HFFc6 (cell line): ENCODE measurements around the gene CREB5. TPM values are rescaled to one million over a fixed set of nuclear protein-coding genes. Genes with fewer than 3 reads are reported as not detected.
A peak's percentile ranks its signal among the peaks of the same experiment; 100 is the strongest.

ENCODE experiments used
- DNase-seq: peaks from one replicate; pipeline ENCODE4 v3.0.0-alpha.2; 2018
- H3K27ac Mint-ChIP-seq: 2 replicates; pipeline ENCODE4 v1.8.0; 2020; ENCODE audit warnings: mild to moderate bottlenecking, mixed read lengths
- H3K27me3 Mint-ChIP-seq: 2 replicates; pipeline ENCODE4 v1.8.0; 2021; ENCODE audit warnings: mild to moderate bottlenecking, moderate library complexity, mixed read lengths; ENCODE audit not compliant: insufficient read depth
- H3K36me3 Mint-ChIP-seq: 2 replicates; pipeline ENCODE4 v1.8.0; 2021; ENCODE audit warnings: low read depth, mixed read lengths
- H3K4me1 Mint-ChIP-seq: 2 replicates; pipeline ENCODE4 v1.8.0; 2020; ENCODE audit warnings: low read depth, mixed read lengths
- H3K4me3 Mint-ChIP-seq: 2 replicates; pipeline ENCODE4 v1.8.0; 2020; ENCODE audit warnings: mild to moderate bottlenecking, moderate library complexity, mixed read lengths
- H3K9me3 Mint-ChIP-seq: 2 replicates; pipeline ENCODE4 v1.8.0; 2020; ENCODE audit warnings: mild to moderate bottlenecking, mixed read lengths
- total RNA-seq, 6 experiments: library from RNA; stranded (reverse); fragmentation: NEBNext Ultra II Directional; extraction: Animal tissue kit (Norgen Biotek cat#: 25700); gene quantifications; 2 replicates in 1 of 6; 3 replicates in 5 of 6; pipeline ENCODE4 v1.2.3, GENCODE V29; 2021
- TF ChIP-seq, protein P1 (sequence below): fragments of 200-600 bp; sonication (generic); IDR thresholded peaks from 2 replicates; pipeline ENCODE4 v1.5.0; 2021; ENCODE audit warnings: antibody characterized with exemption, mild to moderate bottlenecking

Gene CREB5
- total RNA-seq, 6 experiments from 2014 or later: 0.60 to 0.90 (median 0.79) TPM

- H3K4me1 Mint-ChIP-seq: peaks cover 22% of the 10 kb centered on the region; the same call in 1 of the 2 replicates
- TF ChIP-seq, protein P1, sequence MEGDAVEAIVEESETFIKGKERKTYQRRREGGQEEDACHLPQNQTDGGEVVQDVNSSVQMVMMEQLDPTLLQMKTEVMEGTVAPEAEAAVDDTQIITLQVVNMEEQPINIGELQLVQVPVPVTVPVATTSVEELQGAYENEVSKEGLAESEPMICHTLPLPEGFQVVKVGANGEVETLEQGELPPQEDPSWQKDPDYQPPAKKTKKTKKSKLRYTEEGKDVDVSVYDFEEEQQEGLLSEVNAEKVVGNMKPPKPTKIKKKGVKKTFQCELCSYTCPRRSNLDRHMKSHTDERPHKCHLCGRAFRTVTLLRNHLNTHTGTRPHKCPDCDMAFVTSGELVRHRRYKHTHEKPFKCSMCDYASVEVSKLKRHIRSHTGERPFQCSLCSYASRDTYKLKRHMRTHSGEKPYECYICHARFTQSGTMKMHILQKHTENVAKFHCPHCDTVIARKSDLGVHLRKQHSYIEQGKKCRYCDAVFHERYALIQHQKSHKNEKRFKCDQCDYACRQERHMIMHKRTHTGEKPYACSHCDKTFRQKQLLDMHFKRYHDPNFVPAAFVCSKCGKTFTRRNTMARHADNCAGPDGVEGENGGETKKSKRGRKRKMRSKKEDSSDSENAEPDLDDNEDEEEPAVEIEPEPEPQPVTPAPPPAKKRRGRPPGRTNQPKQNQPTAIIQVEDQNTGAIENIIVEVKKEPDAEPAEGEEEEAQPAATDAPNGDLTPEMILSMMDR: no peak
- H3K27ac Mint-ChIP-seq: no peak overlapping the region
- no peak overlapping the region for H3K4me3 Mint-ChIP-seq
- peaks cover 12% of the 10 kb centered on the region; the same call in 1 of the 2 replicates for H3K27me3 Mint-ChIP-seq
- peaks cover 9% of the 10 kb centered on the region; the same call in 1 of the 2 replicates for H3K36me3 Mint-ChIP-seq
- DNase-seq: no peak
- no peaks in the 10 kb centered on the region; the same call in 1 of the 2 replicates for H3K9me3 Mint-ChIP-seq
Measured at GRCh38 chr7:28573651-28574301, 161.5 kb downstream of the CREB5 start.

DNA sequence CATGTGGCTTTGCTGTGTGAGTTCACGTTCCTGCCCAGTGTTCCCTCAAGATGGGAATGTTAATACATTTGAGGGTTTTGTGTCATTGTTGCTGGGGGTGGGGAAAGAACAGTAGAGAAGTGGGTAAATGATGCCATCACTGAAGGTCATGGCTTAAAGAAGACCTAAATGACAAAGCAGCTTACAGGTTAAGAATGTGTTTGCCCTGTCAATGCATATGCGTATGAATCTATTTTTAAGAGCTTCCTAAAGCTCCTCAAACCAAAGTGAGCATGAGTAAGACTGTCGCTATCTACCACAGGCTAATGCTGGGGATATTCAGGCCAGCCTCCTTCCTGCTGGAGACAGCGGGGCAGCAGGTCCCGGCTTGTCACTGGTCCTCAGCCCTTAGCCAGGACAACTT lies 162.9 kb downstream of the CREB5 start:
- Mint-ChIP-seq H3K27me3 (peaks cover 12% of the 10 kb centered on the region; the same call in 1 of the 2 replicates), H3K27ac (no peak overlapping the region), H3K4me3 (no peak overlapping the region), H3K36me3 (peaks cover 8% of the 10 kb centered on the region; the same call in 1 of the 2 replicates), H3K9me3 (no peaks in the 10 kb centered on the region; the same call in 1 of the 2 replicates), H3K4me1 (peaks cover 20% of the 10 kb centered on the region; the same call in 1 of the 2 replicates)
- DNase-seq: peak; percentile 35
- TF ChIP-seq, protein P1: no peak

DNA sequence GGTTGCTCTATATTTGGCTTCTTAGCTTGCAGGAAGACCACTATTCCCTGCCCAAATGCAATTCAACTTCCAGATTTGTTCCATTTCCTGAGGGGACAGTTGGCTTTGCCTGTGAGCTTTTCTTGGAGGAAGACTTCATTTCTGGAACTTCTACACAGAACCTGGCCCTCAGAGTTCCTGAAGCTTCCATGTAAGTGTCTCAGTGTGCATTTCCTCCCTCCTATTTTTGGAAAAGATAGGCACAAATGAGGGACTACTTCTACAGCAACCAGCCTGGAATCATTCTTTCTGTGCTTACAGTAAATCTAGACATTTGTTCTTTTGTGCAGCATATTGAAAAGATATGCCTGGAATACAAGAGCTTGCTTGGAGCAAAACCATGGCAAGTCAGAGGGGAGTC lies 164.3 kb downstream of the CREB5 start:
- TF ChIP-seq, protein P1: no peak
- H3K4me1 Mint-ChIP-seq: peaks cover 6% of the 10 kb centered on the region; the same call in 1 of the 2 replicates
- H3K4me3 Mint-ChIP-seq: no peak overlapping the region
- H3K36me3 Mint-ChIP-seq: no peaks in the 10 kb centered on the region
- peaks cover 12% of the 10 kb centered on the region; the same call in 1 of the 2 replicates for H3K27me3 Mint-ChIP-seq
- no peaks in the 10 kb centered on the region; the same call in 1 of the 2 replicates for H3K9me3 Mint-ChIP-seq
- DNase-seq: no peak
- H3K27ac Mint-ChIP-seq: no peak overlapping the region

DNA sequence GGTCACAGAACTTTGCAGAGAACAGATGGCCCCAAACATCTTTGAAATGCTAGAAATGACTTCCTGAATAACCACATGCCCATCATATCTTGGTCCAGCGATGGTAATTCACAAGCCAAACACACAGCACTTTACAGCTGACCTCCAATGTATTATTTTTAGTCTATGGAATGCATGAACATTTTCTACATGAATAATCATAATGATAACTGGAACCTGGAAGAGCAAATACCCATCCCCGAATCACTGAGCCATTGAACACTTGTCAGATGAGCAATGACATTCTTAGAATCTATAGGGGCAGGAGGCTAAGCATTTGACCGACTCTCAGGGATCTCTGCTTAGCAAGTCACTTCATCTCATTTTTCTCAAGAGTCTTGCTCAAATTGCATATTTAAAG lies 167.3 kb downstream of the CREB5 start:
- H3K27me3 Mint-ChIP-seq: peaks cover 24% of the 10 kb centered on the region; the same call in 1 of the 2 replicates

DNA sequence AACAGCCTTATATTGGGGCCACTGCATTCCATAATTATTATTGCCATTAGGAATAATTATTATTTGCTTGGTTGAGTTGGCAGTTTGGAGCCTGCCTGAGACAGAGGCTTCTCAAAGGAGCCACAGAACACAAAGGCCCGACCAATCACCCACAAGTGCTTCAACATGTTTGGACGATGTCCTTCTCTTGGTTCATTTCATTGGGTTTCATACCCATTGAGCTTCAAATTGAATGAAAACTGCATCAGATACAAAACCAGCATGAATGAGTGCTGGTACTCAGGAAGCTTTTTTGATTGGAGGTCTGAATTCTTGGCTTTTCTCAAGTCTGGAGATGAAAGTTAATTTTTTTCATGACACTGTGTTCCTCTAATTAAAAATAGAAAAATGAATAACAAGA lies 168.3 kb downstream of the CREB5 start:
- Mint-ChIP-seq H3K9me3 (peaks cover 8% of the 10 kb centered on the region; the same call in 1 of the 2 replicates), H3K4me1 (no peaks in the 10 kb centered on the region; the same call in 1 of the 2 replicates), H3K4me3 (no peak overlapping the region), H3K27ac (no peak overlapping the region), H3K27me3 (peaks cover 31% of the 10 kb centered on the region; the same call in 1 of the 2 replicates), H3K36me3 (no peaks in the 10 kb centered on the region)
- DNase-seq: no peak
- TF ChIP-seq, protein P1: no peak

More for the DNA sequence above, 167.3 kb downstream of the CREB5 start:
- TF ChIP-seq, protein P1: no peak
- H3K27ac Mint-ChIP-seq: no peak overlapping the region
- peaks cover 8% of the 10 kb centered on the region; the same call in 1 of the 2 replicates for H3K9me3 Mint-ChIP-seq
- no peak for DNase-seq
- no peaks in the 10 kb centered on the region for H3K36me3 Mint-ChIP-seq
- peaks cover 6% of the 10 kb centered on the region; the same call in 1 of the 2 replicates for H3K4me1 Mint-ChIP-seq
- H3K4me3 Mint-ChIP-seq: no peak overlapping the region
